Immature natural killer cell (primary cell): ENCODE results near the gene FAM118A. TPM values are rescaled to one million over a fixed set of nuclear protein-coding genes. Genes with fewer than 3 reads are reported as not detected.
A peak's percentile ranks its signal among the peaks of the same experiment; 100 is the strongest.
"Not testable (repeated sequence)": the region's sequence is repeated elsewhere in the genome, so short reads cannot be mapped to it uniquely, and the experiment has no call there.

Experiments
- DNase-seq, 3 donors: peaks; one replicate each; pipeline ENCODE4 v3.0.0; 2022; ENCODE audit warnings: mixed read lengths in 1 of 3
- H3K27ac Mint-ChIP-seq, 6 donors: one replicate each; pipeline ENCODE4 v1.8.0; 2020; ENCODE audit warnings: mixed read lengths in 6 of 6, mild to moderate bottlenecking in 5 of 6, inconsistent platforms in 4 of 6, moderate library complexity in 3 of 6
- H3K27me3 Mint-ChIP-seq, 3 donors: one replicate each; pipeline ENCODE4 v1.8.0; 2020 to 2021; ENCODE audit warnings: low read depth in 3 of 3, mild to moderate bottlenecking in 3 of 3, mixed read lengths in 3 of 3, moderate library complexity in 3 of 3, inconsistent platforms in 1 of 3
- H3K36me3 Mint-ChIP-seq, 3 donors: one replicate each; pipeline ENCODE4 v1.8.0; 2020; ENCODE audit warnings: mixed read lengths in 3 of 3, inconsistent platforms in 2 of 3, mild to moderate bottlenecking in 2 of 3
- H3K4me1 Mint-ChIP-seq, 2 donors: one replicate each; pipeline ENCODE4 v1.8.0; 2020; ENCODE audit warnings: inconsistent platforms in 2 of 2, mild to moderate bottlenecking in 2 of 2, mixed read lengths in 2 of 2, moderate library complexity in 1 of 2
- H3K4me3 Mint-ChIP-seq, 5 donors: one replicate each; pipeline ENCODE4 v1.8.0; 2020; ENCODE audit warnings: mild to moderate bottlenecking in 5 of 5, mixed read lengths in 5 of 5, inconsistent platforms in 3 of 5, moderate library complexity in 3 of 5
- H3K9me3 Mint-ChIP-seq, 6 donors: one replicate each; pipeline ENCODE4 v1.8.0; 2020; ENCODE audit warnings: mild to moderate bottlenecking in 6 of 6, mixed read lengths in 6 of 6, inconsistent platforms in 4 of 6, moderate library complexity in 3 of 6
- polyA plus RNA-seq, 3 donors: library from polyadenylated mRNA; unstranded; fragments of 300-500 nt; fragmentation: Illumina TruSeq; gene quantifications; one replicate each; pipeline ENCODE4 v1.2.3, GENCODE V29; 2021

The FAM118A gene
- 10 to 100 TPM; 10.6 to 33.9 (median 14.7) TPM for polyA plus RNA-seq

- Mint-ChIP-seq H3K36me3 (no peaks in the 10 kb centered on the region), H3K9me3 (no peaks in the 10 kb centered on the region), H3K27ac (peak within 1 kb of the TSS; percentile 79 to 95 (median 92)), H3K4me3 (peak within 1 kb of the TSS; percentile 85 to 90 (median 88)), H3K27me3 (peaks cover 6 to 14% (median 11%) of the 10 kb centered on the region in 3 donors), H3K4me1 (peaks cover 22% of the 10 kb centered on the region in 2 donors)
- peak; percentile 95 to 99 (median 97) for DNase-seq
These were observed at the start of gene FAM118A for GRCh38 chr22:45309422-45310227. Gene FAM118A (plus strand): TSS chr22:45309934. CDS start chr22:45322380, 12,446 bp downstream.

GRCh38 chr22:45260395-45260759 is 49.4 kb upstream of the FAM118A start:
- peak overlapping the region in 1 of 6 donors; percentile 51 for H3K27ac Mint-ChIP-seq
- H3K36me3 Mint-ChIP-seq, H3K9me3 Mint-ChIP-seq, DNase-seq, H3K4me1 Mint-ChIP-seq, H3K4me3 Mint-ChIP-seq: not testable (repeated sequence)
- peaks cover 2 to 10% (median 9%) of the 10 kb centered on the region in 3 donors for H3K27me3 Mint-ChIP-seq

- H3K27me3 Mint-ChIP-seq: peaks cover 2 to 13% (median 11%) of the 10 kb centered on the region in 3 donors
- DNase-seq: no peak
- H3K27ac Mint-ChIP-seq: no peak overlapping the region
- no peaks in the 10 kb centered on the region for H3K36me3 Mint-ChIP-seq
- H3K4me3 Mint-ChIP-seq: no peak overlapping the region
- H3K4me1 Mint-ChIP-seq: no peaks in the 10 kb centered on the region
- peaks cover 0 to 2% (median 0%) of the 10 kb centered on the region in 6 donors for H3K9me3 Mint-ChIP-seq
These were observed 48.2 kb upstream of the FAM118A start for GRCh38 chr22:45261407-45262088.

GRCh38 chr22:45262195-45262930 is 47.4 kb upstream of the FAM118A start:
- no peak overlapping the region for H3K27ac Mint-ChIP-seq
- H3K9me3 Mint-ChIP-seq: no peaks in the 10 kb centered on the region
- H3K4me3 Mint-ChIP-seq: no peak overlapping the region
- no peaks in the 10 kb centered on the region for H3K36me3 Mint-ChIP-seq
- no peak for DNase-seq
- H3K4me1 Mint-ChIP-seq: no peaks in the 10 kb centered on the region
- peaks cover 2 to 13% (median 13%) of the 10 kb centered on the region in 3 donors for H3K27me3 Mint-ChIP-seq

- Mint-ChIP-seq H3K4me3 (no peak overlapping the region), H3K9me3 (no peaks in the 10 kb centered on the region), H3K27ac (no peak overlapping the region), H3K4me1 (no peaks in the 10 kb centered on the region), H3K36me3 (no peaks in the 10 kb centered on the region), H3K27me3 (peaks cover 2 to 13% (median 13%) of the 10 kb centered on the region in 3 donors)
- no peak for DNase-seq
These were observed 46.7 kb upstream of the FAM118A start for GRCh38 chr22:45262931-45263462.

- Mint-ChIP-seq H3K27me3 (peaks cover 2 to 14% (median 13%) of the 10 kb centered on the region in 3 donors), H3K27ac (no peak overlapping the region), H3K9me3 (no peaks in the 10 kb centered on the region), H3K4me1 (peaks cover 0 to 1% of the 10 kb centered on the region in 2 donors), H3K36me3 (no peaks in the 10 kb centered on the region), H3K4me3 (no peak overlapping the region)
- peak in 1 of 3 donors; percentile 14 for DNase-seq
These were observed 46.1 kb upstream of the FAM118A start for GRCh38 chr22:45263463-45264269.

GRCh38 chr22:45265535-45265934 is 44.2 kb upstream of the FAM118A start:
- H3K9me3 Mint-ChIP-seq: no peaks in the 10 kb centered on the region
- H3K27ac Mint-ChIP-seq: no peak overlapping the region
- H3K36me3 Mint-ChIP-seq: no peaks in the 10 kb centered on the region
- DNase-seq: no peak
- peaks cover 0 to 23% (median 12%) of the 10 kb centered on the region in 3 donors for H3K27me3 Mint-ChIP-seq
- H3K4me1 Mint-ChIP-seq: peaks cover 9 to 13% of the 10 kb centered on the region in 2 donors
- H3K4me3 Mint-ChIP-seq: no peak overlapping the region

- Mint-ChIP-seq H3K27ac (peak overlapping the region in 1 of 6 donors; percentile 46), H3K4me3 (peak overlapping the region; percentile 56 to 82 (median 66)), H3K4me1 (peaks cover 9 to 13% of the 10 kb centered on the region in 2 donors), H3K9me3 (no peaks in the 10 kb centered on the region), H3K27me3 (peaks cover 0 to 27% (median 20%) of the 10 kb centered on the region in 3 donors), H3K36me3 (no peaks in the 10 kb centered on the region)
- DNase-seq: no peak
These were observed 41.4 kb upstream of the FAM118A start for GRCh38 chr22:45268167-45268957.

GRCh38 chr22:45268958-45269844 is 40.5 kb upstream of the FAM118A start:
- peaks cover 9 to 13% of the 10 kb centered on the region in 2 donors for H3K4me1 Mint-ChIP-seq
- H3K9me3 Mint-ChIP-seq: no peaks in the 10 kb centered on the region
- H3K36me3 Mint-ChIP-seq: no peaks in the 10 kb centered on the region
- peak; percentile 88 to 90 (median 89) for DNase-seq
- H3K27ac Mint-ChIP-seq: no peak overlapping the region
- H3K4me3 Mint-ChIP-seq: peak overlapping the region; percentile 56 to 82 (median 74)
- peaks cover 2 to 27% (median 20%) of the 10 kb centered on the region in 3 donors for H3K27me3 Mint-ChIP-seq

- Mint-ChIP-seq H3K9me3 (no peaks in the 10 kb centered on the region), H3K4me3 (peak overlapping the region; percentile 56 to 80 (median 68)), H3K36me3 (no peaks in the 10 kb centered on the region), H3K27ac (no peak overlapping the region), H3K4me1 (peaks cover 9 to 13% of the 10 kb centered on the region in 2 donors), H3K27me3 (peaks cover 2 to 29% (median 18%) of the 10 kb centered on the region in 3 donors)
- no peak for DNase-seq
These were observed 39.4 kb upstream of the FAM118A start for GRCh38 chr22:45270095-45271020.
